Naive thymus-derived CD4-positive, alpha-beta T cell (primary cell): ENCODE data around the gene USP13. TPM values are rescaled to one million over a fixed set of nuclear protein-coding genes. Genes with fewer than 3 reads are reported as not detected.

Experiments used
- ATAC-seq: fragments of 150-1000 bp; cut with Tn5 transposase; 2 replicates; pipeline ENCODE4 v1.10.0; 2021; ENCODE audit warnings: mild to moderate bottlenecking, moderate library complexity
- CTCF ChIA-PET: fragments of 350-600 bp; sonication (Branson Sonifier 250); formaldehyde crosslinking; loops from one replicate; lab custom pipeline; 2021; ENCODE audit warnings: antibody characterized with exemption; lab: Charles Lee
- POLR2A ChIA-PET: fragments of 350-600 bp; sonication (Branson Sonifier 250); formaldehyde crosslinking; loops from one replicate; lab custom pipeline; 2021; ENCODE audit warnings: antibody characterized with exemption, inconsistent platforms; lab: Charles Lee
- DNase-seq, 9 donors: peaks; one replicate each; pipeline versions ENCODE4 v3.0.0 to v3.0.0-alpha.2; 2020 to 2022; ENCODE audit warnings: mixed read lengths in 1 of 9
- H3K27ac ChIP-seq: one replicate; pipeline ENCODE4 v1.7.0; 2013; ENCODE audit warnings: mild to moderate bottlenecking, low read depth, low read length, moderate library complexity
- H3K27me3 ChIP-seq, 2 donors: one replicate each; pipeline ENCODE4 v1.7.0; 2013; ENCODE audit warnings: low read length in 2 of 2, mild to moderate bottlenecking in 2 of 2, moderate library complexity in 2 of 2; ENCODE audit not compliant: control insufficient read depth in 2 of 2, insufficient read depth in 2 of 2
- H3K36me3 ChIP-seq, 3 experiments: 1 replicate in 2 of 3; 2 replicates in 1 of 3; pipeline ENCODE4 v1.7.0; 2013; ENCODE audit warnings: low read length in 3 of 3, mild to moderate bottlenecking in 3 of 3, moderate library complexity in 1 of 3; ENCODE audit not compliant: insufficient read depth in 3 of 3, control insufficient read depth in 2 of 3
- H3K4me1 ChIP-seq, 2 donors: one replicate each; pipeline ENCODE4 v1.7.0; 2013; ENCODE audit warnings: low read length in 2 of 2, mild to moderate bottlenecking in 2 of 2, moderate library complexity in 1 of 2; ENCODE audit not compliant: control insufficient read depth in 2 of 2, insufficient read depth in 2 of 2
- H3K4me3 ChIP-seq: 2 replicates; pipeline ENCODE4 v1.7.0; 2013; ENCODE audit warnings: mild to moderate bottlenecking, low read length
- H3K9me3 ChIP-seq, 3 experiments: 1 replicate in 2 of 3; 2 replicates in 1 of 3; pipeline ENCODE4 v1.7.0; 2013; ENCODE audit warnings: low read length in 3 of 3; ENCODE audit not compliant: control insufficient read depth in 2 of 3
- H3K27ac Mint-ChIP-seq, 9 donors: one replicate each; pipeline ENCODE4 v1.8.0; 2020 to 2022; ENCODE audit warnings: mixed read lengths in 9 of 9, mild to moderate bottlenecking in 8 of 9, moderate library complexity in 5 of 9, inconsistent platforms in 2 of 9
- H3K27me3 Mint-ChIP-seq, 5 donors: one replicate each; pipeline ENCODE4 v1.8.0; 2021 to 2022; ENCODE audit warnings: mixed read lengths in 5 of 5, mild to moderate bottlenecking in 1 of 5
- H3K36me3 Mint-ChIP-seq, 5 donors: one replicate each; pipeline ENCODE4 v1.8.0; 2020 to 2022; ENCODE audit warnings: mixed read lengths in 5 of 5, mild to moderate bottlenecking in 3 of 5, inconsistent platforms in 1 of 5
- H3K4me1 Mint-ChIP-seq, 7 donors: one replicate each; pipeline ENCODE4 v1.8.0; 2020 to 2022; ENCODE audit warnings: mixed read lengths in 7 of 7, mild to moderate bottlenecking in 3 of 7, inconsistent platforms in 1 of 7
- H3K4me3 Mint-ChIP-seq, 10 donors: one replicate each; pipeline ENCODE4 v1.8.0; 2020 to 2022; ENCODE audit warnings: mild to moderate bottlenecking in 10 of 10, mixed read lengths in 10 of 10, moderate library complexity in 6 of 10, inconsistent platforms in 2 of 10
- H3K9me3 Mint-ChIP-seq, 11 donors: one replicate each; pipeline ENCODE4 v1.8.0; 2020 to 2022; ENCODE audit warnings: mixed read lengths in 11 of 11, mild to moderate bottlenecking in 4 of 11, inconsistent platforms in 1 of 11, moderate library complexity in 1 of 11
- intact Hi-C, 2 donors: fragments of 100-400 bp; cut with micrococcal nuclease; formaldehyde crosslinking; loops; one replicate each; pipeline ENCODE4 v1.15.1; 2023
- polyA plus RNA-seq, 2 donors: library from polyadenylated mRNA; unstranded; fragments of 300-500 nt; fragmentation: Illumina TruSeq; gene quantifications; one replicate each; pipeline ENCODE4 v1.2.3, GENCODE V29; 2021
- total RNA-seq, 6 experiments: library from RNA in 5 of 6; stranded (reverse) in 5 of 6; gene quantifications; 1 replicate in 5 of 6; 2 replicates in 1 of 6; pipeline ENCODE4 v1.2.3 and lab custom pipeline; 2021 to 2026

USP13 gene
- total and polyA plus RNA-seq, 7 experiments from 2014 or later, result 5.7 to 9.1 (median 7.7) TPM

- Mint-ChIP-seq H3K9me3 (no peaks in the 10 kb centered on the region), H3K27me3 (no peaks in the 10 kb centered on the region), H3K36me3 (peaks cover 0 to 20% (median 0%) of the 10 kb centered on the region in 5 donors), H3K4me3 (no peak overlapping the region), H3K27ac (no peak overlapping the region), H3K4me1 (peaks cover 3 to 54% (median 30%) of the 10 kb centered on the region in 7 donors)
- ATAC-seq (no peak), DNase-seq (no peak)
- POLR2A ChIA-PET, result no interaction called here
- no peak overlapping the region for H3K4me3 ChIP-seq
- H3K27me3 ChIP-seq, result no peaks in the 10 kb centered on the region
- H3K36me3 ChIP-seq, result no peaks in the 10 kb centered on the region
- CTCF ChIA-PET, result interaction anchor here (1.4 kb wide), 1 partner anchor 13 kb away, joined by 3 read pairs; no protein-coding TSS in a partner anchor
- intact Hi-C loops, result no loop called here
- no peak overlapping the region for H3K27ac ChIP-seq
- no peaks in the 10 kb centered on the region for H3K9me3 ChIP-seq
- H3K4me1 ChIP-seq, result no peaks in the 10 kb centered on the region
Measured at GRCh38 chr3:179663093-179663492, 10.3 kb downstream of the USP13 start.

- H3K9me3 Mint-ChIP-seq, result no peaks in the 10 kb centered on the region
- no peaks in the 10 kb centered on the region for H3K27me3 Mint-ChIP-seq
- DNase-seq, result no peak
- H3K27ac ChIP-seq, result no peak overlapping the region
- H3K9me3 ChIP-seq, result no peaks in the 10 kb centered on the region
- no peak for ATAC-seq
- H3K27ac Mint-ChIP-seq, result no peak overlapping the region
- intact Hi-C loops, result no loop called here
- H3K4me3 Mint-ChIP-seq, result no peak overlapping the region
- H3K27me3 ChIP-seq, result no peaks in the 10 kb centered on the region
- H3K36me3 ChIP-seq, result no peaks in the 10 kb centered on the region
- H3K4me1 ChIP-seq, result no peaks in the 10 kb centered on the region
- ChIA-PET POLR2A (no interaction called here), CTCF (interaction anchor here (0.6 kb wide), 1 partner anchor 19 kb away, joined by 9 read pairs; no protein-coding TSS in a partner anchor)
- H3K4me1 Mint-ChIP-seq, result peaks cover 3 to 34% (median 28%) of the 10 kb centered on the region in 7 donors
- H3K4me3 ChIP-seq, result no peak overlapping the region
- H3K36me3 Mint-ChIP-seq, result peaks cover 0 to 20% (median 0%) of the 10 kb centered on the region in 5 donors
Measured at GRCh38 chr3:179666030-179666429, 13.2 kb downstream of the USP13 start.

GRCh38 chr3:179666436-179667035 lies 13.7 kb downstream of the USP13 start:
- Mint-ChIP-seq H3K4me1 (peaks cover 3 to 34% (median 28%) of the 10 kb centered on the region in 7 donors), H3K27ac (no peak overlapping the region), H3K4me3 (no peak overlapping the region), H3K27me3 (no peaks in the 10 kb centered on the region), H3K36me3 (peaks cover 0 to 20% (median 0%) of the 10 kb centered on the region in 5 donors), H3K9me3 (no peaks in the 10 kb centered on the region)
- intact Hi-C loops, result no loop called here
- ATAC-seq (no peak), DNase-seq (no peak)
- Histone ChIP-seq H3K27me3 (no peaks in the 10 kb centered on the region), H3K36me3 (no peaks in the 10 kb centered on the region), H3K9me3 (no peaks in the 10 kb centered on the region), H3K27ac (no peak overlapping the region), H3K4me1 (no peaks in the 10 kb centered on the region), H3K4me3 (no peak overlapping the region)
- ChIA-PET CTCF (interaction anchor here (0.6 kb wide), 1 partner anchor 18 kb away, joined by 9 read pairs; no protein-coding TSS in a partner anchor), POLR2A (no interaction called here)

GRCh38 chr3:179668429-179668828 lies 15.6 kb downstream of the USP13 start:
- intact Hi-C loops, result no loop called here
- H3K4me3 ChIP-seq, result no peak overlapping the region
- H3K9me3 ChIP-seq, result no peaks in the 10 kb centered on the region
- Mint-ChIP-seq H3K27me3 (no peaks in the 10 kb centered on the region), H3K36me3 (peaks cover 0 to 25% (median 3%) of the 10 kb centered on the region in 5 donors), H3K4me1 (peaks cover 3 to 29% (median 21%) of the 10 kb centered on the region in 7 donors), H3K27ac (no peak overlapping the region), H3K9me3 (no peaks in the 10 kb centered on the region), H3K4me3 (no peak overlapping the region)
- ChIA-PET POLR2A (no interaction called here), CTCF (no interaction called here)
- DNase-seq (no peak), ATAC-seq (no peak)
- H3K27ac ChIP-seq, result no peak overlapping the region
- no peaks in the 10 kb centered on the region for H3K27me3 ChIP-seq
- no peaks in the 10 kb centered on the region for H3K36me3 ChIP-seq
- no peaks in the 10 kb centered on the region for H3K4me1 ChIP-seq

GRCh38 chr3:179670311-179670710 lies 17.5 kb downstream of the USP13 start:
- intact Hi-C loops, result no loop called here

GRCh38 chr3:179671309-179671708 lies 18.5 kb downstream of the USP13 start:
- peaks cover 0 to 32% (median 5%) of the 10 kb centered on the region in 5 donors for H3K36me3 Mint-ChIP-seq

More at GRCh38 chr3:179670311-179670710, 17.5 kb downstream of the USP13 start:
- no peak for DNase-seq
- ChIA-PET CTCF (no interaction called here), POLR2A (no interaction called here)
- Histone ChIP-seq H3K4me3 (no peak overlapping the region), H3K9me3 (no peaks in the 10 kb centered on the region), H3K36me3 (no peaks in the 10 kb centered on the region), H3K27ac (no peak overlapping the region), H3K27me3 (no peaks in the 10 kb centered on the region), H3K4me1 (no peaks in the 10 kb centered on the region)
- H3K27ac Mint-ChIP-seq, result no peak overlapping the region
- H3K36me3 Mint-ChIP-seq, result peaks cover 0 to 27% (median 5%) of the 10 kb centered on the region in 5 donors
- ATAC-seq, result no peak
- no peak overlapping the region for H3K4me3 Mint-ChIP-seq
- H3K4me1 Mint-ChIP-seq, result peaks cover 3 to 19% (median 10%) of the 10 kb centered on the region in 7 donors
- no peaks in the 10 kb centered on the region for H3K9me3 Mint-ChIP-seq
- H3K27me3 Mint-ChIP-seq, result no peaks in the 10 kb centered on the region

More at GRCh38 chr3:179671309-179671708, 18.5 kb downstream of the USP13 start:
- no peaks in the 10 kb centered on the region for H3K27me3 Mint-ChIP-seq
- Histone ChIP-seq H3K4me3 (no peak overlapping the region), H3K27me3 (no peaks in the 10 kb centered on the region), H3K36me3 (no peaks in the 10 kb centered on the region), H3K9me3 (no peaks in the 10 kb centered on the region), H3K4me1 (no peaks in the 10 kb centered on the region), H3K27ac (no peak overlapping the region)
- POLR2A ChIA-PET, result interaction anchor here (0.6 to 0.9 kb wide), 2 partner anchors 19 to 59 kb away, joined by 3 read pairs; partner anchors contain the start of gene USP13
- CTCF ChIA-PET, result no interaction called here
- H3K4me1 Mint-ChIP-seq, result peaks cover 0 to 18% (median 7%) of the 10 kb centered on the region in 7 donors
- ATAC-seq, result no peak
- intact Hi-C loops, result no loop called here
- no peaks in the 10 kb centered on the region for H3K9me3 Mint-ChIP-seq
- H3K27ac Mint-ChIP-seq, result no peak overlapping the region
- no peak for DNase-seq
- H3K4me3 Mint-ChIP-seq, result no peak overlapping the region
